ENCODE results near the gene CYREN. TPM values are rescaled to one million over a fixed set of nuclear protein-coding genes. Genes with fewer than 3 reads are reported as not detected.
A peak's percentile ranks its signal among the peaks of the same experiment; 100 is the strongest.

Gene CYREN
- total RNA-seq, 1 donor from 2014 or later = 80.3 TPM

- no peak for DNase-seq (ENCODE audit: low read depth)
- TF ChIP-seq, protein P1, sequence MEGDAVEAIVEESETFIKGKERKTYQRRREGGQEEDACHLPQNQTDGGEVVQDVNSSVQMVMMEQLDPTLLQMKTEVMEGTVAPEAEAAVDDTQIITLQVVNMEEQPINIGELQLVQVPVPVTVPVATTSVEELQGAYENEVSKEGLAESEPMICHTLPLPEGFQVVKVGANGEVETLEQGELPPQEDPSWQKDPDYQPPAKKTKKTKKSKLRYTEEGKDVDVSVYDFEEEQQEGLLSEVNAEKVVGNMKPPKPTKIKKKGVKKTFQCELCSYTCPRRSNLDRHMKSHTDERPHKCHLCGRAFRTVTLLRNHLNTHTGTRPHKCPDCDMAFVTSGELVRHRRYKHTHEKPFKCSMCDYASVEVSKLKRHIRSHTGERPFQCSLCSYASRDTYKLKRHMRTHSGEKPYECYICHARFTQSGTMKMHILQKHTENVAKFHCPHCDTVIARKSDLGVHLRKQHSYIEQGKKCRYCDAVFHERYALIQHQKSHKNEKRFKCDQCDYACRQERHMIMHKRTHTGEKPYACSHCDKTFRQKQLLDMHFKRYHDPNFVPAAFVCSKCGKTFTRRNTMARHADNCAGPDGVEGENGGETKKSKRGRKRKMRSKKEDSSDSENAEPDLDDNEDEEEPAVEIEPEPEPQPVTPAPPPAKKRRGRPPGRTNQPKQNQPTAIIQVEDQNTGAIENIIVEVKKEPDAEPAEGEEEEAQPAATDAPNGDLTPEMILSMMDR (conservative IDR thresholded peaks at IDR 0.05; ENCODE audit: low read depth, low read length) = no peak
- H3K4me3 ChIP-seq (ENCODE audit: low read depth, low read length) = peak within 1 kb of the TSS; percentile 92
Observed at GRCh38 chr7:135211179-135211945, 40.9 kb upstream of the CYREN start, which contains the start of gene WDR91. TSS of gene WDR91 (minus strand) at chr7:135211526. CDS start at chr7:135211502, 24 bp downstream.

GRCh38 chr7:135210888-135211178 lies 40.3 kb upstream of the CYREN start:
- TF ChIP-seq, protein P1 (conservative IDR thresholded peaks at IDR 0.05; ENCODE audit: low read depth, low read length) = no peak
- H3K4me3 ChIP-seq (ENCODE audit: low read depth, low read length) = peak overlapping the region; percentile 92
- no peak for DNase-seq (ENCODE audit: low read depth)

DNA sequence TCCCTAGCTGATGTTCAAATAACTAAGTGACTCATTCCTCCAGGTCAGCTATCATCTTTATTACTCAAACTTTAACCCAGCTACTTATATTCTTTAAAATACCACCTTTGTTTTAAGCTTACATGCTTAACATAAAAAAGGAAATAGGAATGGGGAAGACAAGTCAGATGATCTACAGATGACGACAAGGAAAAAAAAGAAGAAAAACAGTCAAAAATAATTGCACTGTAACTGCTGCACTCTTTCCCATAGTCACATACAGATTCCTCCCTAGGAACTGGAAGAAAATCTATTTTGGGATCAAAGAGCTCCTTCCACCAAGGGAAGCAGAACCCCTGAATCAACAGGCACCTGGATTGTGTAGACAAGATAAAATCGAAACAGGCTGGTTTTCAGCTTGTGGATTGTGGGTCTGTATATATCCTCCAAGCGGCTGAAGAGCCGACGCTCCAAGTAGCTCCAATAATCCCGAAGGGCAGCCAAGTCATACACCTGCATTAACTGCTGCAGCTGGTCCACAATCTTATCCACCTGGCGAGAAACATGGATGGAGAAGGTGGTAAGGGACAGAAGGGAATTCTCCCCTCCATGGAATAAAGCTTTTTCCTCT lies 38.8 kb upstream of the CYREN start:
- TF ChIP-seq, protein P1 (conservative IDR thresholded peaks at IDR 0.05; ENCODE audit: low read depth, low read length) = no peak
- no peak for DNase-seq (ENCODE audit: low read depth)

DNA sequence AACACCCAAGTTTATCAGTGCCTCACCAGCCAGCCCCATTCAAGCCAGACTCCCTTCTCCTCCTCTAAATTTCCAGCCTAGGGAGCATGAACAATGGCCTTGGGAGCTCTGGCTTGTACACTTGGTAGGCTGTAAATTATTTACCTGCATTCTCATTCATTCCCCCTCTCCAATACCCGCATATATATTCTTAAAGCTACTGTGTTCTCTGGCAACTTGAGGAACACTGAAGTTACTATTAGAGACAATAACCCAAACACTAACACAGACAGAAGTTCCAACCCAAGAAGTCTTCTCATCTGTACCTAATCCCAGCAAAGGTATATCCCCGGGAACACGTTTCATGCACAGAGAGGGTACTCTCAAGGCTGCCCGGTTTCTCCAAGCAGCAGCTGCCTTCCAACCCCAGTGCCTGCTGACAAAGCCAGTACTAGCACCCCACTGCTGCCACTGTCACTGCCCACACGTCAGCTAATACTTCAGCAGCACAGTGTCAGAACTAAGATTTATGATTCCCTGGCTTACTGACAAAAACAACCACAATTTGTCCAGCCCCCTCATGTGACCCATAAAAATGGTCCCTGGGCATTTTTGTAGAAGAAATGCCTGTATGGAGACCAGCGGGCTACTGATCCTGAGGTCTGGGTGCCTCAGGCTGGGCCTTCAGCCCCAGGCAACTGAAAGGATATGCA lies 37.7 kb upstream of the CYREN start:
- peak; percentile 74 for DNase-seq (ENCODE audit: low read depth)
- TF ChIP-seq, protein P1 (conservative IDR thresholded peaks at IDR 0.05; ENCODE audit: low read depth, low read length) = no peak
- H3K4me3 ChIP-seq (ENCODE audit: low read depth, low read length) = peak overlapping the region; percentile 92

More for the DNA sequence above, 38.8 kb upstream of the CYREN start:
- peak overlapping the region; percentile 92 for H3K4me3 ChIP-seq (ENCODE audit: low read depth, low read length)

DNA sequence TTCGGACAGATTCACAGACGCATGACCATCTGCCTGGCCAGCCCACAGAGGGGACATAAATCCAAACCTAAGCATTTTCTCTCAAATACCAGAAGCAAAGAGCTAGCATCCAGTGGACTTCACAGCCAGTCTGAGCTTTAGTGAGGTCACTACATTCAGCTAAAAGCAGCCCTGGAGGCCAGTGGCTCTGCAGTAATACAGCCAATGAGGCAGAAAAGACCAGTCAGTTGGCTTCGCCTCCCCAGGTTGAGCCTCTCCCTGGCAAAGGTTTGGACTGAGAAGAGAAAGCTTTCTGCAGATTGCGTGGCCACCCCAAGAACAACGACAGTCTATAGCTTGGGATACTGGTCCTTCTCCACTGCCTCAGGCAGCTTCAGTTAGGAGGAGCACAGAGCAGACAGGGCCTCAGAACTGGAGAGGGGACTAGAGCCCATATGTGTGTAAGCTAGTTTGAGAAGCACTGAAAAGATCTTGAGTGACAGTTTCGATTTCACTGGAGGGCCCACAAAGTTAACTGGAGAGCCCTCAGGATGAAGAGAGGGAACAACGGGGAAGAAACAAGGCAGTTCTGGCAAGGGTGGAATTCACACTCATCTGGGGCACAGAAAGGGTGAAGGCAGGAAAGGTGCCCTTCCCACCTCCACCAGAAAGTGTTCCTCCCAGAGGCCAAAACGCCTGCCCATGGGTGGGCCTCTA lies 37.0 kb upstream of the CYREN start:
- TF ChIP-seq, protein P1 (conservative IDR thresholded peaks at IDR 0.05; ENCODE audit: low read depth, low read length) = no peak
- DNase-seq (ENCODE audit: low read depth) = no peak
- peak overlapping the region; percentile 92 for H3K4me3 ChIP-seq (ENCODE audit: low read depth, low read length)

DNA sequence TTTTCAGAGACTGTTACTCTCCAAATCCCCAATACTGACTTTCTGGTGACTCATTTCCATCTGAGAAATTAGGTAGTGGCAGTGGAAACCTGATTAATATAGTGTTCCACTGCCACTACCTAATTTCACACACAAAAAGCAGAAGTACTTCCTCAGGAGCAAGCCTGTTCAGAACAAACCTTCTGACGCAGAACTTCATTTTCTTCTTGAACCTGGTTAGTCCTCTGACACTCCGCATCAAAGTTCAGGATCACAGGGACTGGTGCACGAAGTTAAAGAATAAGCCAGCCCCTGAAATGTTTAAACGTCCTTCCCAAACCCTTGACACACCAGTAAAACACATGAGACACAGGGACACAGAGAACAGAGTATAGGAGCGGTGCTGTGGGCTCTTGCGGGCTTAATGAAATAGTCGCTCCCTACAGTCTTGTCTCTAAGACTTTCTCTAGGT lies 36.5 kb upstream of the CYREN start:
- DNase-seq (ENCODE audit: low read depth) = no peak
- TF ChIP-seq, protein P1 (conservative IDR thresholded peaks at IDR 0.05; ENCODE audit: low read depth, low read length) = no peak
- H3K4me3 ChIP-seq (ENCODE audit: low read depth, low read length) = peak overlapping the region; percentile 92
